BLaER1 treated with 17β-estradiol and CSF1 and Interleukin-3, amounts not matched to agents 10 nM and 100 nM (cell line): Measurements from ENCODE around the gene ARHGAP44.

Source experiments
- H3K27ac ChIP-seq, 11 experiments: shearing (Covaris generic); formaldehyde crosslinking; 2 replicates each; pipeline ENCODE4 v1.8.1; 2022
- H3K27me3 ChIP-seq, 11 experiments: shearing (Covaris generic); formaldehyde crosslinking; 2 replicates each; pipeline ENCODE4 v1.8.1; 2022
- H3K36me3 ChIP-seq, 11 experiments: shearing (Covaris generic); formaldehyde crosslinking; 2 replicates each; pipeline ENCODE4 v1.8.1; 2022
- H3K4me1 ChIP-seq, 10 experiments: shearing (Covaris generic); formaldehyde crosslinking; 2 replicates each; pipeline ENCODE4 v1.8.1; 2022
- H3K4me2 ChIP-seq, 11 experiments: shearing (Covaris generic); formaldehyde crosslinking; 2 replicates each; pipeline ENCODE4 v1.8.1; 2022
- H3K4me3 ChIP-seq, 10 experiments: shearing (Covaris generic); formaldehyde crosslinking; 2 replicates each; pipeline ENCODE4 v1.8.1; 2022
- H3K9ac ChIP-seq, 11 experiments: shearing (Covaris generic); formaldehyde crosslinking; 2 replicates each; pipeline ENCODE4 v1.8.1; 2022
- H3K9me3 ChIP-seq, 11 experiments: shearing (Covaris generic); formaldehyde crosslinking; replicated peaks in 1 of 11; 2 replicates each; pipeline ENCODE4 v1.8.1; 2022
- H4K20me1 ChIP-seq, 11 experiments: shearing (Covaris generic); formaldehyde crosslinking; 2 replicates each; pipeline ENCODE4 v1.8.1; 2022
- Cebpa-rat ChIP-seq, 11 experiments: shearing (Covaris generic); IDR thresholded peaks; 2 replicates each; pipeline ENCODE4 v1.8.1; 2022

Gene ARHGAP44

GRCh38 chr17:12994341-12995074, 205.2 kb downstream of the ARHGAP44 start:
- Histone ChIP-seq H3K4me2 (peak overlapping the region in 7 of 11 experiments; percentile 25 to 74 (median 61); a peak in 12 of 22 replicates), H3K9me3 (no peaks in the 10 kb centered on the region), H3K27me3 (no peaks in the 10 kb centered on the region), H3K36me3 (peaks cover 93 to 98% (median 96%) of the 10 kb centered on the region in 11 experiments), H3K9ac (peak overlapping the region in 4 of 11 experiments; percentile 5 to 58 (median 42); a peak in 7 of 22 replicates), H4K20me1 (peaks cover 0 to 94% (median 46%) of the 10 kb centered on the region in 11 experiments; a peak in 15 of 22 replicates), H3K4me3 (no peak overlapping the region), H3K4me1 (peaks cover 4 to 58% (median 47%) of the 10 kb centered on the region in 10 experiments), H3K27ac (peak overlapping the region in 2 of 11 experiments; percentile 3 to 9; a peak in 1 of 22 replicates)
- no peak for TF ChIP-seq Cebpa-rat (IDR thresholded peaks at IDR 0.05)

GRCh38 chr17:12995106-12995895, 206.0 kb downstream of the ARHGAP44 start:
- Histone ChIP-seq H3K36me3 (peaks cover 98 to 100% (median 100%) of the 10 kb centered on the region in 11 experiments), H3K27ac (no peak overlapping the region), H3K9me3 (no peaks in the 10 kb centered on the region), H3K4me3 (no peak overlapping the region), H3K27me3 (no peaks in the 10 kb centered on the region), H4K20me1 (peaks cover 0 to 94% (median 42%) of the 10 kb centered on the region in 11 experiments; a peak in 16 of 22 replicates), H3K9ac (peak overlapping the region in 1 of 11 experiments; percentile 10; a peak in 1 of 22 replicates), H3K4me2 (peak overlapping the region in 4 of 11 experiments; percentile 50 to 74 (median 67); a peak in 5 of 22 replicates), H3K4me1 (peaks cover 0 to 50% (median 39%) of the 10 kb centered on the region in 10 experiments; a peak in 18 of 20 replicates)
- no peak for TF ChIP-seq Cebpa-rat (IDR thresholded peaks at IDR 0.05)

- H3K36me3 ChIP-seq = peaks cover 99 to 100% (median 100%) of the 10 kb centered on the region in 11 experiments
- H3K4me2 ChIP-seq = no peak overlapping the region
- no peak overlapping the region for H3K4me3 ChIP-seq
- H3K9me3 ChIP-seq = no peaks in the 10 kb centered on the region
- no peak overlapping the region for H3K27ac ChIP-seq
- no peak overlapping the region for H3K9ac ChIP-seq
- peaks cover 0 to 45% (median 33%) of the 10 kb centered on the region in 10 experiments; a peak in 15 of 20 replicates for H3K4me1 ChIP-seq
- no peak for TF ChIP-seq Cebpa-rat (IDR thresholded peaks at IDR 0.05)
- H3K27me3 ChIP-seq = no peaks in the 10 kb centered on the region
- peaks cover 0 to 94% (median 45%) of the 10 kb centered on the region in 11 experiments; a peak in 16 of 22 replicates for H4K20me1 ChIP-seq
Observed at GRCh38 chr17:12995896-12996295, 206.6 kb downstream of the ARHGAP44 start.

- H3K27ac ChIP-seq = no peak overlapping the region
- no peaks in the 10 kb centered on the region for H3K27me3 ChIP-seq
- no peak overlapping the region for H3K4me3 ChIP-seq
- H3K36me3 ChIP-seq = peaks cover 98 to 100% (median 100%) of the 10 kb centered on the region in 11 experiments
- no peak for TF ChIP-seq Cebpa-rat (IDR thresholded peaks at IDR 0.05)
- peaks cover 0 to 93% (median 43%) of the 10 kb centered on the region in 11 experiments; a peak in 16 of 22 replicates for H4K20me1 ChIP-seq
- peaks cover 0 to 40% (median 29%) of the 10 kb centered on the region in 10 experiments; a peak in 14 of 20 replicates for H3K4me1 ChIP-seq
- H3K9me3 ChIP-seq = no peaks in the 10 kb centered on the region
- no peak overlapping the region for H3K4me2 ChIP-seq
- H3K9ac ChIP-seq = no peak overlapping the region
Observed at GRCh38 chr17:12996357-12996756, 207.1 kb downstream of the ARHGAP44 start.

- H3K27ac ChIP-seq = no peak overlapping the region
- no peak for TF ChIP-seq Cebpa-rat (IDR thresholded peaks at IDR 0.05)
- H3K27me3 ChIP-seq = no peaks in the 10 kb centered on the region
- peaks cover 0 to 90% (median 46%) of the 10 kb centered on the region in 11 experiments; a peak in 17 of 22 replicates for H4K20me1 ChIP-seq
- no peaks in the 10 kb centered on the region for H3K9me3 ChIP-seq
- H3K4me2 ChIP-seq = no peak overlapping the region
- peaks cover 98 to 100% (median 100%) of the 10 kb centered on the region in 11 experiments for H3K36me3 ChIP-seq
- H3K4me3 ChIP-seq = no peak overlapping the region
- H3K9ac ChIP-seq = no peak overlapping the region
- H3K4me1 ChIP-seq = peaks cover 0 to 34% (median 24%) of the 10 kb centered on the region in 10 experiments; a peak in 15 of 20 replicates
Observed at GRCh38 chr17:12996941-12997340, 207.6 kb downstream of the ARHGAP44 start.

- no peaks in the 10 kb centered on the region for H3K27me3 ChIP-seq
- peaks cover 0 to 24% (median 18%) of the 10 kb centered on the region in 10 experiments; a peak in 15 of 20 replicates for H3K4me1 ChIP-seq
- H3K27ac ChIP-seq = no peak overlapping the region
- H3K36me3 ChIP-seq = peaks cover 96 to 100% (median 100%) of the 10 kb centered on the region in 11 experiments
- no peak overlapping the region for H3K9ac ChIP-seq
- H3K4me3 ChIP-seq = no peak overlapping the region
- H3K4me2 ChIP-seq = no peak overlapping the region
- peaks cover 10 to 90% (median 56%) of the 10 kb centered on the region in 11 experiments; a peak in 20 of 22 replicates for H4K20me1 ChIP-seq
- TF ChIP-seq Cebpa-rat (IDR thresholded peaks at IDR 0.05) = no peak
- H3K9me3 ChIP-seq = no peaks in the 10 kb centered on the region
Observed at GRCh38 chr17:12998461-12998860, 209.2 kb downstream of the ARHGAP44 start.

- peaks cover 13 to 90% (median 56%) of the 10 kb centered on the region in 11 experiments; a peak in 20 of 22 replicates for H4K20me1 ChIP-seq
- H3K4me1 ChIP-seq = peaks cover 0 to 20% (median 16%) of the 10 kb centered on the region in 10 experiments; a peak in 15 of 20 replicates
- TF ChIP-seq Cebpa-rat (IDR thresholded peaks at IDR 0.05) = no peak
- no peaks in the 10 kb centered on the region for H3K9me3 ChIP-seq
- no peak overlapping the region for H3K27ac ChIP-seq
- no peak overlapping the region for H3K4me3 ChIP-seq
- peaks cover 96 to 100% (median 100%) of the 10 kb centered on the region in 11 experiments for H3K36me3 ChIP-seq
- H3K9ac ChIP-seq = no peak overlapping the region
- H3K4me2 ChIP-seq = no peak overlapping the region
- H3K27me3 ChIP-seq = no peaks in the 10 kb centered on the region
Observed at GRCh38 chr17:12998874-12999273, 209.6 kb downstream of the ARHGAP44 start.

- TF ChIP-seq Cebpa-rat (IDR thresholded peaks at IDR 0.05) = no peak
- H4K20me1 ChIP-seq = peaks cover 13 to 90% (median 56%) of the 10 kb centered on the region in 11 experiments; a peak in 20 of 22 replicates
- H3K27ac ChIP-seq = no peak overlapping the region
- H3K4me1 ChIP-seq = peaks cover 0 to 6% (median under 1%) of the 10 kb centered on the region in 10 experiments; a peak in 5 of 20 replicates
- no peak overlapping the region for H3K4me2 ChIP-seq
- H3K36me3 ChIP-seq = peaks cover 97 to 100% (median 100%) of the 10 kb centered on the region in 11 experiments
- H3K9me3 ChIP-seq = no peaks in the 10 kb centered on the region
- no peaks in the 10 kb centered on the region for H3K27me3 ChIP-seq
- no peak overlapping the region for H3K9ac ChIP-seq
- H3K4me3 ChIP-seq = no peak overlapping the region
Observed at GRCh38 chr17:13000561-13000960, 211.3 kb downstream of the ARHGAP44 start.
